ENCODE results near the gene COMTD1.
"Not testable (repeated sequence)": the region's sequence is repeated elsewhere in the genome, so short reads cannot be mapped to it uniquely, and the experiment has no call there.

COMTD1 gene

DNA sequence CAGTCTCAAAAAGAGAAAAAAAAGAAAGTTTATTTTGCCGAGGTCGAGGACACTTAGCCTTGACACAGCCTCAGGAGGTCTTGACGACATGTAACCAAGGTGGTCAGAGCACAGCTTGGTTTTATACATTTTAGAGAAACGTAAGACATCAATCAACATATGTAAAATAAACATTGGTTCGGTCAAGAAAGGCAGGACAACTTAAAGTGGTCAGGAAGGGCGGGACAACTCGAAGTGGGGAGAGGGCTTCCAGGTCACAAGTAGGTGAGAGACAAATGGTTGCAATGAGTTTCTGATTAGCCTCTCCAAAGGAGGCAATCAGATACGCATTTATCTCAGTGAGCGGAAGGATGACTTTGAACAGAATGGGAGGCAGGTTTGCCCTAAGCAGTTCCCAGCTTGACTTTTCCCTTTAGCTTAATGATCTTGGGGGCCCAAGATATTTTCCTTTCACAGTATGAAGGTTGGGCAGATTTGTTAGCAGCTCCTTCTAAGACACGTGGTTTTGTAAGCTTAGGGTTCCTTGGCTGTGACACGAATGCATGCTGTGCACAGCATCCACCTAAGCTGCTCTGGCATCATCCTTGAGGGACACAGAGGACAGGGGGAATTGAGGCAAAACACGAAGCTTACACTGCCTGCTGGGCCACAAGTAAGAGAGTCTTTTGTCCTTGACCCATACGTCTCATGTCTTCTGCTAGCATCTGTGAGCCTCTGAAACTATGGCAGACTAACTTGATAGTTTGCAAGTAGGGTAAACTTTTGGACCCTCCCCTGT, 28.5 kb downstream of the COMTD1 start:
- Mint-ChIP-seq H3K27me3 (no peaks in the 10 kb centered on the region), H3K9me3 (no peaks in the 10 kb centered on the region), H3K36me3 (ENCODE audit: insufficient read depth) (peaks cover 16% of the 10 kb centered on the region), H3K4me3 (no peak overlapping the region), H3K27ac (ENCODE audit: low read depth) (no peak overlapping the region), H3K4me1 (peaks cover 13% of the 10 kb centered on the region)
- ATAC-seq (replicated peaks; ENCODE audit: extremely low read depth, poor library complexity, severe bottlenecking): no peak
- no peak for DNase-seq (ENCODE audit: low spot score in 2 of 2)

DNA sequence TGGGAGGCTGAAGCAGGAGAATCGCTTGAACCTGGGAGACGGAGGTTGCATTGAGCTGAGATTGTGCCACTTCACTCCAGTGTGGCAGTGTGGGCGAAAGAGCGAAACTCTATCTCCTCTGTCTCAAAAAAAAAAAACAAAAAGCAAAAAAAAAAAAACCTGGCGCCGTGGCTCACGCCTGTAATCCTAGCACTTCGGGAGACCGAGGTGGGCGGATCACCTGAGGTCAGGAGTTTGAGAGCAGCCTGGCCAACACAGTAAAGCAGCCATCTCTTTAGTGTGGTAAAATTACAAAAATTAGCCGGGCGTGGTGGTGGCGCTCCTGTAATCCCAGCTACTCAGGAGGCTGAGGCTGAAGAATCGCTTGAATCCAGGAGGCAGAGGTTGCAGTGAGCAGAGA, 29.1 kb downstream of the COMTD1 start:
- not testable (repeated sequence) for H3K9me3 Mint-ChIP-seq; ATAC-seq (replicated peaks; ENCODE audit: extremely low read depth, poor library complexity, severe bottlenecking); H3K4me3 Mint-ChIP-seq; H3K4me1 Mint-ChIP-seq; H3K27ac Mint-ChIP-seq (ENCODE audit: low read depth); DNase-seq (ENCODE audit: low spot score in 2 of 2); H3K27me3 Mint-ChIP-seq
- peaks cover 12% of the 10 kb centered on the region for H3K36me3 Mint-ChIP-seq (ENCODE audit: insufficient read depth)

DNA sequence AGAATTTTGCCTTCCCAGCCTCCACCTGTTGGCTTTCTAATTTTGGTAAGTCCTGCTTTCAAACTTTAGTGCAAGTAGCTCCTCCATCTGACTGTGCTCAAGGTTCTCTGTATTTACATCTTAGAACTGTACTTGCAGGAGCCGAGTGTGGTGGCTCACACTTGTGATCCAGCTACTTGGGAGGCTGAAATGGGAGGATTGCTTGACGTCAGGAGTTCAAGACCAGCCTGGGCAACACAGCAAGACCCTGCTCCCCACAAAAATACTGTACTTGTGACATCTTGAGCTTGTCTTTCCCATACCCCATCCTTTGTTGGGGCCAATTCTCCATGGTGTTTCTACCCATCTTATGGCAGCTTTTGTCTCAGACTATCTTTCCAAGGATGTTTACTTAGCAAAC, 29.8 kb downstream of the COMTD1 start:
- DNase-seq (ENCODE audit: low spot score in 2 of 2): no peak
- H3K4me1 Mint-ChIP-seq: no peaks in the 10 kb centered on the region

DNA sequence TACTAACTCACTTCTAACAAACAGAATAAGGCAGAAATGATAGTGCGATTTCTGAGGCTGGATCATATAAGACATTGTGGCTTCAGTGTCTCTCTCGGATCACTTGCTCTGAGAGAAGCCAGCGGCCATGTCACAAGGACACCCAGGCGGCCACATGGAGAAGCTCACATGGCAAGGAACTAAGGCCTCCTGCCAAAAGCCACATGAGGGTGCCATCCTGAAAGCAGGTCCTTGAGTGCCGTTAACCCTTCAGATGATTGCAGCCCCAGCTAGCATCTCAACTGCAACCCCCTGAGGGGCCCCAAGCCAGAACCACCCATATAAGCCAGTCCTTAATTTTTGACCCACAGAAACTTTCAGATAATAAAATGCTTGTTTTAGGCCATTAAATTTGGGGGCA, 32.0 kb downstream of the COMTD1 start:
- DNase-seq (ENCODE audit: low spot score in 2 of 2) (no peak), ATAC-seq (replicated peaks; ENCODE audit: extremely low read depth, poor library complexity, severe bottlenecking) (no peak)
- Mint-ChIP-seq H3K4me3 (no peak overlapping the region), H3K27me3 (no peaks in the 10 kb centered on the region), H3K9me3 (no peaks in the 10 kb centered on the region), H3K4me1 (no peaks in the 10 kb centered on the region), H3K36me3 (ENCODE audit: insufficient read depth) (no peaks in the 10 kb centered on the region), H3K27ac (ENCODE audit: low read depth) (no peak overlapping the region)

More for the DNA sequence above, 29.8 kb downstream of the COMTD1 start:
- H3K36me3 Mint-ChIP-seq (ENCODE audit: insufficient read depth): peaks cover 7% of the 10 kb centered on the region
- no peak for ATAC-seq (replicated peaks; ENCODE audit: extremely low read depth, poor library complexity, severe bottlenecking)
- H3K4me3 Mint-ChIP-seq: no peak overlapping the region
- no peaks in the 10 kb centered on the region for H3K27me3 Mint-ChIP-seq
- no peak overlapping the region for H3K27ac Mint-ChIP-seq (ENCODE audit: low read depth)
- H3K9me3 Mint-ChIP-seq: no peaks in the 10 kb centered on the region

DNA sequence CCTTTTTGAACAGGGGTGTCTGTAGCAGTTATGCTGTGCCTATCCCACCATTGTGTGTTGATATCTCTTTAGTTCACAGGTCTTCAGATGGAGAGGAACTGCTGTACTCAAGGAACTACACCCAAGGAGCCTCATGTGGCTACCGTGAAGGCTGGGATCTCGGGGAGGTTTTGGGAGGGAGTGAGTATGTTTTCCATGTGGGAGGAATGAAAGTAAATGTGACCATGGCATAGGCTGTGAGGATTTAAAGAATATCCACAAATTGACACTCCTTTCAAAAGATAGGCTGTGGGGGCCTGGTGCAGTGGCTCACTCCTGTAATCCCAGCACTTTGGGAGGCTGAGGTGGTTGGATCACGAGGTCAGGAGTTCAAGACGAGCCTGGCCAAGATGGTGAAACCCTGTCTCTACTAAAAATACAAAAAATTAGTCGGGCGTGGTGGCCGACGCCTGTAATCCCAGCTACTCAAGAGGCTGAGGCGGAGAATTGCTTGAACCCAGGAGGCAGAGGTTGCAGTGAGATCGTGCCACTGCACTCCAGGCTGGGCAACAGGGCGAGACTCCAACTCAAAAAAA, 32.6 kb downstream of the COMTD1 start:
- H3K36me3 Mint-ChIP-seq (ENCODE audit: insufficient read depth); DNase-seq (ENCODE audit: low spot score in 2 of 2); H3K4me3 Mint-ChIP-seq; H3K9me3 Mint-ChIP-seq; H3K4me1 Mint-ChIP-seq; H3K27ac Mint-ChIP-seq (ENCODE audit: low read depth); ATAC-seq (replicated peaks; ENCODE audit: extremely low read depth, poor library complexity, severe bottlenecking); H3K27me3 Mint-ChIP-seq: not testable (repeated sequence)

DNA sequence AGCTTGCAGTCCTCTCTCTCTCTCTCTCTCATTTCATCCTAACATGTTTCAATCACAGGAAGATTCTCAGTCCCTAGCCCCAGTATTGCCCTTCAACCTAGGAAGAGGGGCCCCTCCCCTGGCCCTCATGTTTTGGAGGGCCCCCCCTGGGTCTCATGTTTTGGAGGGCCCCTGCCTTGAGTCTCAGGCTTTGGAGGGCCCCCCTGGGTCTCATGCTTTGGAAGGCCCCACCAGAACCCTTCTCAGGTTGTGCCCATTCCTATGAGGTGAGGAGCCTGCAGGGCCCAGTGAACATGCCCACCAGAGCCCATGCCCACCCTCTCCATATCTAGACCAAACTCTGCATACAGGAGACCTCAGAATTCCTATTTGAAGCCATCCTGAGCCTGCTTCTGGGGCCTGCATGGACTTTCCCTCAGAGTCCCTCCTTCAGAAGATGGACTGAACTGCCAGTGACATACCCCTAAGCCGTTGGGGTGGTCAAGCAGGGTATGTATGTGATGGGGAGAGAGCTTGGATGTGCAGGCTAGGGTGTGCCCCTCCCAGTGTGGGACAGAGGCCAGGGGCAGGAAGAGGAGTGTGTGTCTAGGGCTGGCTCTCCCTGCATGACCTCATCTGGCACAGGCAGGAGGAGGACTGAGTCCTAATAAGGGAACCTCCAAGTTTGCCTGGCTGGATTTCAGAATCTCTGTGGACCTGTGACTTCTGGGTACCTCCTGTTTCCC, 33.3 kb downstream of the COMTD1 start:
- Mint-ChIP-seq H3K36me3 (ENCODE audit: insufficient read depth) (no peaks in the 10 kb centered on the region), H3K4me1 (no peaks in the 10 kb centered on the region), H3K4me3 (no peak overlapping the region), H3K27ac (ENCODE audit: low read depth) (no peak overlapping the region), H3K9me3 (no peaks in the 10 kb centered on the region), H3K27me3 (no peaks in the 10 kb centered on the region)
- ATAC-seq (replicated peaks; ENCODE audit: extremely low read depth, poor library complexity, severe bottlenecking): no peak
- DNase-seq (ENCODE audit: low spot score in 2 of 2): no peak

DNA sequence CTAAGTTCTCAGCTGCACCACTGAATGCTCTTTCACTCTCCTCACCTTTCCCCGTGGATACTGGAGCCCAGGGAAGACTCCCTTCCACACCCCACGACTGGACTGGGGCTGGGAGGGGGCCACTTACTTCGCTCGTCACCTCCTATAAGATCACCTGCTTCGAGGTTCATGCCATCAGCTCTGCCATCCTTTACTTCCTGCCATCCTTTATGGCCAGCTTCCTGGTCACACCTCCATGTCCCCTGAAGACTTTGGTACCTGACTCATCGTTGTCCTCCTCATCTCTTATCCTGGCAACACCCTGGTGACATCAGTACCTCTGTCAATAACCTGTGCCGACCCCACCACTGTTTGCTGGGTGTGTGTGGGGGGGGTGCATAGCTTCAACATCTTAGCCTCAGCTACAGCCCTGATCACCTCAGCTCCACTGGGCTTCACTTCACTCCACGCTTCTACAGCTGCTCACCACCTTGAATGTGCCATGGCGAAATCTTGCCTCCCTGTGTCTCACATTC, 33.9 kb downstream of the COMTD1 start:
- Mint-ChIP-seq H3K36me3 (ENCODE audit: insufficient read depth) (no peaks in the 10 kb centered on the region), H3K9me3 (no peaks in the 10 kb centered on the region), H3K27ac (ENCODE audit: low read depth) (peak overlapping the region; percentile 11), H3K4me1 (no peaks in the 10 kb centered on the region), H3K4me3 (no peak overlapping the region), H3K27me3 (no peaks in the 10 kb centered on the region)
- DNase-seq (ENCODE audit: low spot score in 2 of 2) (no peak), ATAC-seq (replicated peaks; ENCODE audit: extremely low read depth, poor library complexity, severe bottlenecking) (no peak)

DNA sequence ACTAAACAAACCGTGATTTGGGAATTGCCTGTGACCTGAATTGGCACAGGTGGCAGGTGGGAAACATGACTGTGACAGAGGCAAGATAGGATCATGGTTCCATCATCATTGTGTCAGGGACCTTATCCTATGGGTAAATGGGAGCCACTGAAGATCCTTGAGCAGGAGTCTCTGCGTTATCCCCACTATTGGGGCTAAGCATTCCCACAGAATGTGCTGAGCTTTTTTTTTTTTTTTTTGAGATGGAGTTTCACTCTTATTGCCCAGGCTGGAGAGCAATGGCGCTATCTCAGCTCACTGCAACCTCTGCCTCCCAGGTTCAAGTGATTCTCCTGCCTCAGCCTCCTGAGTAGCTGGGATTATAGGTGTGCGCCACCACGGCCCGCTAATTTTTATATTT, 35.8 kb downstream of the COMTD1 start:
- H3K4me3 Mint-ChIP-seq; H3K27ac Mint-ChIP-seq (ENCODE audit: low read depth): not testable (repeated sequence)

DNA sequence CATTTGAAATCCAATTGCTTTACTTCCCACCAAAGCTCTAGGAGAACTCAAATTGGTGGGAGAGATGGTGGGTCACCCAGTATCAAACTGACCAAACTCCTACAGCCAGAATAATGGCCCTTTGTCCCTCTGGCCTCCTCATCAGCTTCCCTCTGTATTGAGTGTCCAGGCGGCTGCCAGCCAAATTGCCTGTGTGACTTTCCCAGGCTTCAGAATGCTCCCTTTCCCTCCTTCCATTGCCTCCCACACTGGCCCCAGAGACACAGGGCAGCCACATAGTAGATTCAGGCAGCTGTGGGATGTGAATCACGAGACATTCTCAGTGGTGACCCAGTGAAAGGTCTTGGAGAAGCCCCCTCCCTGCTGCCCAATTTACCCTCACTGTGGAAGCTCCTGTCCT, 37.9 kb downstream of the COMTD1 start:
- Mint-ChIP-seq H3K9me3 (no peaks in the 10 kb centered on the region), H3K4me1 (no peaks in the 10 kb centered on the region), H3K27ac (ENCODE audit: low read depth) (no peak overlapping the region), H3K4me3 (no peak overlapping the region), H3K27me3 (no peaks in the 10 kb centered on the region), H3K36me3 (ENCODE audit: insufficient read depth) (peaks cover 2% of the 10 kb centered on the region)
- ATAC-seq (replicated peaks; ENCODE audit: extremely low read depth, poor library complexity, severe bottlenecking) (no peak), DNase-seq (ENCODE audit: low spot score in 2 of 2) (no peak)

More for the DNA sequence above, 35.8 kb downstream of the COMTD1 start:
- H3K9me3 Mint-ChIP-seq; H3K36me3 Mint-ChIP-seq (ENCODE audit: insufficient read depth); DNase-seq (ENCODE audit: low spot score in 2 of 2); ATAC-seq (replicated peaks; ENCODE audit: extremely low read depth, poor library complexity, severe bottlenecking); H3K4me1 Mint-ChIP-seq; H3K27me3 Mint-ChIP-seq: not testable (repeated sequence)

DNA sequence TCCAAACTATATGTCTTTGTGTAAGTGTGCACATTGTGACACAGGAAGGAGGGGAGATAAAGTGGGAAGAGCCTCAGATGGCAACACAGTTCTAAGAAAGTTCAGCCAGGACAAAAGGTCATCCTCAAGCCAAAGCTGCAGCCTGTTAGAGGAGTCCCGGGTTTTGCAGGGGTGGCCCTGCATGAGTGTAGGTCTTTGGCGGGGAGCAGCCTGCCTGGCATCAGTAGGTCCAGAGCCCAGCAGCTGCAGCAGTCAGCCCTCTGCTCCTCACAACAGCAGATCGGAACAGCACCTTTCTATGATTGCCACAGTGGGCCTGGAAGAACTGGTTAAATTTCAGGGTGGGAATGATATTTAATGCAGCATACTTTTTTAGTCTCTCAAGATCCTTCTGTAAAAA, 38.7 kb downstream of the COMTD1 start:
- no peak for ATAC-seq (replicated peaks; ENCODE audit: extremely low read depth, poor library complexity, severe bottlenecking)
- Mint-ChIP-seq H3K36me3 (ENCODE audit: insufficient read depth) (peaks cover 2% of the 10 kb centered on the region), H3K4me1 (no peaks in the 10 kb centered on the region), H3K9me3 (no peaks in the 10 kb centered on the region), H3K27ac (ENCODE audit: low read depth) (no peak overlapping the region), H3K27me3 (no peaks in the 10 kb centered on the region), H3K4me3 (no peak overlapping the region)
- no peak for DNase-seq (ENCODE audit: low spot score in 2 of 2)

DNA sequence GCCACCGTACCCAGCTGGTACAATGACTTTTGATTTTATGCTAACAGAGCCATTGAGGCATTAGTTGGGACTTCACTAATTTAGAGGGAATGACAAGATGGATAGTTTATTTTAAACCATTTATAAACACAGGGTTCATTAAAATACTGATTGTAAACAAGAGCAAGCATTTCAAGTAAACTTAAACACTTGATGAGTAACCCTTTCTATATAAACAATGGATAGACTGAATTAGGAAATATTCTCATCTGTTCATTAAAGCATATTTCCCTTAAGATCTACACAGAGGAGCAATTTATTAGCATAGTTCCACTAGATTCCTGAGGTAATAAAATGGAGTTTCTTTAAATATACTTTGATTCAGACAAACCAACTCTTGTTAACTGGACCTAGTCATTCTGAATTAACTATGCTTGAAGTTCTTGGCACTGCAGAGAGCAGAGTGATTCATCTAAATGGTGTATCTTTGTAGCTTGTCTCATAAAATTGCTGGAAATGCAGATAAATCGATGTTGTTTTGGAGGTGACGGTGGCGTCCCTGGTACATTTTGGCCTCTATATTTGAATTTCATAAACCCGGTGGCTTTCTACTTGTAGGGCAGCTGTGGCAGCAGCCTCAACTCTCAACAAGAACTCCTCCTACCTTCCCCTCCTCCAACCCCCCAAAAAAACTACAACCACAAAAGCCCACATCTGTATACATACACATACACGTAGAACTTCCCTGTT, 40.6 kb downstream of the COMTD1 start:
- no peaks in the 10 kb centered on the region for H3K9me3 Mint-ChIP-seq
- DNase-seq (ENCODE audit: low spot score in 2 of 2) (no peak), ATAC-seq (replicated peaks; ENCODE audit: extremely low read depth, poor library complexity, severe bottlenecking) (no peak)
- peaks cover 4% of the 10 kb centered on the region for H3K36me3 Mint-ChIP-seq (ENCODE audit: insufficient read depth)
- no peak overlapping the region for H3K4me3 Mint-ChIP-seq
- H3K27me3 Mint-ChIP-seq: no peaks in the 10 kb centered on the region
- H3K4me1 Mint-ChIP-seq: no peaks in the 10 kb centered on the region
- peak overlapping the region; percentile 59 for H3K27ac Mint-ChIP-seq (ENCODE audit: low read depth)

DNA sequence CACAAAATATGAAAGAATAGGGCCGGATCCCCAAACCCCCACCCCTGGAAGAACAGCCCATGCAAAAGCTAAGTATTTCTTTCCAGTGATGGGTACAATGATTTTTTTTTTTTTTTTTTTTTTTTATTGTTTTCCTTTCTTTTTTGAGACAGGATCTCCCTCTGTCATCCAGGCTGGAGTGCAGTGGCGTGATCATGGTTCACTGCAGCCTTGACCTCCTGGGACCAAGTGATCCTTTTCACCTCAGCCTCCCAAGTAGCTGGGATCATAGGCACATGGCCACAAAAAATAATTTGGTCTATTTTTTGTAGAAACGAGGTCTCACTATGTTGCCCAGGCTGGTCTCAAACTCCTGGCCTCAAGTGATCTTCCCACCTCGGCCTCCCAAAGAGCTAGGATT, 41.1 kb downstream of the COMTD1 start:
- H3K4me1 Mint-ChIP-seq; DNase-seq (ENCODE audit: low spot score in 2 of 2); H3K27ac Mint-ChIP-seq (ENCODE audit: low read depth); H3K9me3 Mint-ChIP-seq; ATAC-seq (replicated peaks; ENCODE audit: extremely low read depth, poor library complexity, severe bottlenecking); H3K27me3 Mint-ChIP-seq; H3K4me3 Mint-ChIP-seq; H3K36me3 Mint-ChIP-seq (ENCODE audit: insufficient read depth): not testable (repeated sequence)

Measured in central memory CD8-positive, alpha-beta T cell (primary cell).